Cardiac fibroblast (primary cell): ENCODE results near the gene CCDC181.

ENCODE experiments used
- DNase-seq, 2 donors: peaks; one replicate each; pipeline versions ENCODE4 v3.0.0 to v3.0.0-alpha.2; 2010; ENCODE audit warnings: low read depth in 2 of 2
- H3K4me3 ChIP-seq, 2 donors: replicated peaks in 1 of 2; 1 replicate in 1 of 2; 2 replicates in 1 of 2; pipeline ENCODE4 v1.5.1; 2011; ENCODE audit warnings: low read depth in 2 of 2, low read length in 2 of 2, mild to moderate bottlenecking in 2 of 2, moderate library complexity in 1 of 2
- TF ChIP-seq, protein P1 (sequence below): IDR thresholded peaks from one replicate; pipeline ENCODE4 v1.5.1; 2011; ENCODE audit warnings: low read depth, mild to moderate bottlenecking, low read length, inconsistent platforms

CCDC181 gene

DNA sequence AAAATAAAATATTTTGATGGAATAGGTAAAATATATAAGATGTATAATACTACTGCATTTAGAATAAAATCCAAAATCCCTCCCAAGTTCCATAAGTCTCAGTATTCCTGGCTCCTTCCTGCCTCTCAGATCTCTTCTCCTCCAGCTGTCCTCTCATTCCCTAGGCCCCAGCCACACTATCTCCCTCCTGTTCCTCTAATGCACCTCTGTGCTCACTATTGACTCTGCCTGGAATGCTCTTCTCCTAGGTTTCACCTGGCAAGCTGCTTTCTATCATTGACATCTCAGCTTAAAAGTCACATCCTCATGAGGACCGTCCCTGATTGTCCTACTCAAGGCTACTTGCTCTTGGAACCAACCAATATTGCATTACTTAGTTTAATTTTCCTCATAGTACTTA lies 66.9 kb downstream of the CCDC181 start:
- TF ChIP-seq, protein P1, sequence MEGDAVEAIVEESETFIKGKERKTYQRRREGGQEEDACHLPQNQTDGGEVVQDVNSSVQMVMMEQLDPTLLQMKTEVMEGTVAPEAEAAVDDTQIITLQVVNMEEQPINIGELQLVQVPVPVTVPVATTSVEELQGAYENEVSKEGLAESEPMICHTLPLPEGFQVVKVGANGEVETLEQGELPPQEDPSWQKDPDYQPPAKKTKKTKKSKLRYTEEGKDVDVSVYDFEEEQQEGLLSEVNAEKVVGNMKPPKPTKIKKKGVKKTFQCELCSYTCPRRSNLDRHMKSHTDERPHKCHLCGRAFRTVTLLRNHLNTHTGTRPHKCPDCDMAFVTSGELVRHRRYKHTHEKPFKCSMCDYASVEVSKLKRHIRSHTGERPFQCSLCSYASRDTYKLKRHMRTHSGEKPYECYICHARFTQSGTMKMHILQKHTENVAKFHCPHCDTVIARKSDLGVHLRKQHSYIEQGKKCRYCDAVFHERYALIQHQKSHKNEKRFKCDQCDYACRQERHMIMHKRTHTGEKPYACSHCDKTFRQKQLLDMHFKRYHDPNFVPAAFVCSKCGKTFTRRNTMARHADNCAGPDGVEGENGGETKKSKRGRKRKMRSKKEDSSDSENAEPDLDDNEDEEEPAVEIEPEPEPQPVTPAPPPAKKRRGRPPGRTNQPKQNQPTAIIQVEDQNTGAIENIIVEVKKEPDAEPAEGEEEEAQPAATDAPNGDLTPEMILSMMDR = no peak
- DNase-seq = no peak
- H3K4me3 ChIP-seq = no peak overlapping the region

DNA sequence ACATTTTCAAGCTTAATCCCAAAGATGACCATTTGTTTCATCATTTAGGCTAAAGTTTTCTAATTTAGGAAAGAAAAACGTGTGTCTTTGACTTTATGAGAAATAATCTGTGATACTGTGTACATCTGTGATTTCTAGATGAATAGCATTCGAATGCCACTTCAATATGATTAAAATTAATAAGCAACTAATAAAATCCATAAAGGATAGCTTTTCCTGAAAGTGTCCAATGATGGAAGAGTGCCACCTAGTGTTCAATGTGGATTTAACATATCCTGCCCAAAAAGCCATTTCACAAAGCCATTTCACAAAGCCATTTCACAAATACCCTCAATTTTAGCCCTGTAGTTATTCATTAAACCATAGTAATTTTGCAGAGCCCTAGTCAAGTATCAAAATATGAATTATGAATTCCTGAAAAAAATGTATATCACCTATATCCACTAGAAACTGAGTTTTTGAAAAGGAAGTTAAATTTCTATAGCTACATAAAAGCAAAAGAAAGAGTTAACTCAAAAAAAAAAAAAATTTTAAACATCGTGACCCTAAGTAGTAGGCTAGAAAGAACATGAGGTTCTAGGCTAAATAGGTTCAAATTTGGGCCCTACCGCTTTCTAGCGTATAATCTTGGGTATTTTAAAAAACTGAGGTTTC lies 78.8 kb downstream of the CCDC181 start:
- H3K4me3 ChIP-seq = no peak overlapping the region
- peak; percentile 75 to 80 for DNase-seq
- TF ChIP-seq, protein P1 = peak; percentile 56

DNA sequence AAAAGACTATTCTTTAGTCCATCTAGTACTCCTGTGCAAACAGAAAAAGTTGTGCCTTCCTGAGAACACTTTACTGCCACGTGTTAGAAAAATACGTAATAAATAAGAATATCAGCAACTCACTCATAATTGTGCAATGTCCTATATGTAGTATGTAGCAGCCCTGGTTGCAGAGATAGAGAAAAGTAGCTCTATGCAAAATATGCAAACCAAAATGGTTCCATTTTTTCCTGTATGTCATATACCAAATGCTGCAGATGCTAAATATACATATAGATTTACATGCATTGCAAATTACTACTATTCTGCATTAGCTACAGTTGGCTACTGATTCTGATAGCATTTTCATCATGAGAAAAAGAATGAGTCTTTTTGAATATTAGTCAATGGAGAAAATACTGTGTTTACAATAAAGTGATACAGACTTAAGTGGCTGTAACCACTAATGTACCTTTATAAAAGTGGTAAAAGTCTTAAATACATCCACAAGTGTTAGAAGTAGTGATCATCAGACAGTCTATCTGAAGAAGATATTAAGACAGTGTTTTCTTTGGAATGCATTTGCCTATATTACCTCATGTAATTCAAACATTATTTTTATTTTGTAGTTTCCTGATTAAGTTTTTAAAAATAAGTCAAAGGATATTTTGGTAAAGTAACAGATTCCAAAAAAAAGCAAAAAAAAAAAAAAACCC lies 79.4 kb downstream of the CCDC181 start:
- TF ChIP-seq, protein P1 = no peak
- no peak for DNase-seq

DNA sequence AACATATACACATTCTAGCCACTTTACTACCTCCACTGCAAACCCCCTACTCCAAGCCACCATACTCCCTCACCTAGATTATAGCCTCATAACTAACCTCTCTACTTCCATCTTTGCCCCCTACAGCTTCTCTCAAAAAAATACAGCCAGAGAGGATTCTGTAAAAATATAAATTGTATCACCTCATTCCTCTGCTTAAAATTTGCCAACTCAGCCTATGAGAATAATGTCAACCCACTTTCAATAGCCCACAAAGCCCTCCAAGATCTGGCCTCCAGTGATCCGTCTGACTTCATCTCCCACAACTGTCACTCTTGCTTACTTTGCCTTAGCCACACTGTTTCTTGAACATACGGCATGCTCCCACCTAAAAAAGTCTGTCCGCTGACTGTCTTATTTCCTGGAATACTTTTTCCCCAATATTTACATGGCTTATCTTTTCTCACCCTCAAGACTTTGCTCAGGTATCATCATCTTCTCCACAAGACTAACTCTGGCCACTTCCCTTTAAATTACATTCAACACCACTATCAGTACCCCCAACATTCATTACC lies 81.2 kb downstream of the CCDC181 start:
- TF ChIP-seq, protein P1 = no peak
- H3K4me3 ChIP-seq = no peak overlapping the region
- no peak for DNase-seq

More for the DNA sequence above, 79.4 kb downstream of the CCDC181 start:
- H3K4me3 ChIP-seq = no peak overlapping the region

DNA sequence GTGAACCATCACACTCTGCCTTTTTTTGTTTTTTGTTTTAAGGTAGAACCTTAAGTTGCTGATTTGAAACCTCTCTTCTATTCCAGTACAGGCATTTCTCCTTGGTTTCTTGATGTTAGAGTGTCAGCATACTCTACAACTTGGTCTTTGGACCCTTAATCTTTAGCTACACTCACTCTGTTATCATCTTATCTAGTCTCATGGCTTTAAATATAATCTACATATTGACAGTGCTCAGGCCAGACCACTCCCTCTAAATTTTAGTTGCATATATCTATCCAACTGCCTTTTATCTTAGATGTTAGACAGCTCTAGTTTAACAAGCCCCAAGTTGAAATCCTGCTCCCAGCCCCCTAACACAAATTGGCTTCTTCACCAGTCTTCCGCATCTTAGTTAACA lies 81.8 kb downstream of the CCDC181 start:
- TF ChIP-seq, protein P1 = no peak
- no peak for DNase-seq
- no peak overlapping the region for H3K4me3 ChIP-seq
